ENCODE results near the gene MISFA.
"Not testable (repeated sequence)": the region's sequence is repeated elsewhere in the genome, so short reads cannot be mapped to it uniquely, and the experiment has no call there.

The MISFA gene

DNA sequence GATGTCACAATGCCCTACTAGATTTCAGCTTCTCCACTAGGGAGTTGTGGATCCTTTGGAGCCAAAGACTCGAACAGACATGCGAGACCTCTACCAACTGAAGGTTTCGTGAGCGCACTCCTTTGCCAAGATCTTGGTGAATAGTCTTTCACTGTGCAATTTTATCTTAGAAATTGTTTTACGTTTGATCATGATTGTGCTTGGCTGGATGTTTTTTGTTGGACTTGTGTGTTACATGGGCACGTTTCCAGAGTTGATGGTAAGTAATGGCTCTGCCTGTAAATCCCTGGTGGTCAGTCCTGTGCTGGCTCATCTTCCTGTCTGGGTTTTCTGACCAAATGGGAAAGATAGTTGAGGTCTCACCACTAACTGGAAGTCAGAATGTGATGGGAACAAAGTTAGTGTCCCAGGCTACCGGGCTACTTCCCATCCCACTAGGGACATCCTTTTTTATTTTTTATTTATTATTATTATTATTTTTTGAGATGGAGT, at the start of gene MISFA:
MISFA (plus strand) TSS at position 51 of the 492 bp plus-strand sequence; CDS start at position 191, 140 bp downstream.
- DNase-seq: no peak

DNA sequence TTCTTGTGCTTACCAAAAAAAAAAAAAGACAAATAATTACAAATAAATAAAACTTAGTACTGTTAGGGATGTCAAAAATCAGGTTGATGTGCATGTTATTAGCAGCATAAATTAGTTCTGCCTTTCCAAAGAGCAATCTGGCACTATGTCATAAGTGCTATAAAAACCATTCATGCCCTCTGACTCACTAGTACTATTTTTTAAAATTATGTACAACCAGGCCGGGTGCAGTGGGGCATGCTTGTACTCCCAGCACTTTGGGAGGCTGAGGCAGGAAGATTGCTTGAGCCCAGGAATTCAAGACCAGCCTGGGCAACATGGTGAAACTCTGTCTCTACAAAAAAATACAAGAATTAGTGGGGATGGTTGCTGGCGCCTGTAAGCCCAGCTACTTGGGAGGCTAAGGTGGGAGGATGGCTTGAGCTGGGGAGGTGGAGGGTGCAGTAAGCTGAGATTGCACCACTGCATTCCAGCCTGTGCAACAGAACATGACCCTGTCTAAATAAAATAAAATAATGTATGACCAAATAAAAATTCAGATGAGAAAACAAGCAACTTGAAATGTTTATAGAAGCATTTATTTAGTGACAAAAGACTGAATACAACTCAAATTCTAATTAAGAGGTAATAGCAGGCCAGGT, 36.4 kb upstream of the MISFA start:
- no peak for DNase-seq

DNA sequence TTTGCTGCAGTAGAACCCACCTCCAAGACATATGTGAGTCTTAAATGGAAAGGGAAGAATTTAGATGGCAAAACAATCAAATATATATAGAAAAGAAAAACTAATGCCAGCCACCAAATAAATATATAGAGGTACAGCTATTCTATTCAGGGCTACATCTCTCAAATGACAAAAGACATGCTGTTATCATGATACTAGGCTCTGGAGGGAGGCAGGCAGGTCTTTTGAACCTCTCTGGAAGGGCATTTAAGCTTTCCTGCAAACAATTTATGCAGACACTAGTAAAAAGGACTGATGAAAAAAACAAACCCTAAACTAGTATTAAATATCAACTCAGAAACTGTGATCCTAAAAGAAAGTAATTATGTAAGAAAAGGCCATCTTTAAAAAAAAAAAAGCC, 35.4 kb upstream of the MISFA start:
- DNase-seq: no peak

DNA sequence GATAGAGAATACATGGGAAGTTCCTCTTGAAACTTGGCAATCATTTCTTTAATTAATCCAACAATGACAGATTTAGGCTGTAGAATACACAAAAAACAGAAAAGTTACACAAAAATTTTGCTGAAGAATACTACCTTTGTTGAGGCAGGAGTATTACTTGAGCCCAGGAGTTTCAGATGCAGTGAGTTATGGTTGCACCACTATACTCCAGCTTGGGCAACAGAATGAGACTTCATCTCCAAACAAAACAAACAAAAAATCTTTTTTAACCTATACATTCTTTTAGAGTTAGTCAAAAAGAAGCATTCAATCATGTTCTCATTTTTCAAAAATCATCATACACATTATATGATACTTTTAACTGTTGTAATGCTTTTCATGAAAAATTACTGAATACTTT, 33.2 kb upstream of the MISFA start:
- DNase-seq: no peak

DNA sequence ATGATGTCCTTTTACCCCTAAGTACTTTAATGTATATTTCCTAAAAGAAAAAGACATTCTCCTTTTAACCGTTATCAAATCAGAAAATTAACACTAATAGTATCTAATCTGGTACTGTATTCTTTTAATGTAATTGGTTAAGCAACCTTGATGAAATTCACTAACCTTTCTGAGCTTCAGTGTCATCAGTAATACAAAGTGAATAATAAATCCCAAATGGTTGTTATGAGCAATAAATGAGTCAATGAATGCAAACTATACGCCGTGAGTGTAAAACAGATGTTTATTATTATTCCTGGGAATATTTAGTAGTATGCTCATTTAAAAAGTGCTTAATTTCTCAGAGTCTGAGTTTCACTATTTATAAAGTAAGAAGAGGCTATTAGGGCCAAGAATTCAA, 32.5 kb upstream of the MISFA start:
- DNase-seq: no peak

- DNase-seq: no peak
Measured at GRCh38 chr11:18575361-18575760, 24.2 kb upstream of the MISFA start.

DNA sequence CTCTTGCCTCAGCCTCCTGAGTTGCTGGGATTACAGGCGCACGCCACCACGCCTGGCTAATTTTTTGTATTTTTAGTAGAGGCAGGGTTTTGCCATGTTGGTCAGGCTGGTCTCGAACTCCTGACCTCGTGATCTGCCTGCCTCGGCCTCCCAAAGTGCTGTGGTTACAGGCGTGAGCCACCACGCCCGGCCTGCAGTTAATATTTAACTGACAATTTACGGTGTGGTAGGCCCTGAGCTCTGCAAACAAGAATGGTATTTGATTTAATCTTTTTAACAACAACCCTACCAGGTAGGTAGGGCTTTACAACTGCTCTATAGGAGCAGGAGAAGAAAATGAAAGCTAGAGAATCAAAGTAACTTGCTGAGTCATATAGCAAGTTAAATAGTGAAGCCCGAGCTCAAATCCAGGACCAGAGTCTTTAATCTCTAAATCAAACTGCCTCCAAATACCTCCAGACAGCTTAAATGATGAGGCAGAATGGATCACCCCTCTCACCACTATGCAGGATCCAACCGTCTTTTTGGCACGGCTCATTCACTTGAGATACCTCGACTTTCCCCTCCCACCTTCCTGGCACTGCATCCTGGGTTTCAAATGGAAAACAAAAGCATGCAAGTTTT, 20.5 kb upstream of the MISFA start:
- no peak for DNase-seq

- no peak for DNase-seq
Measured at GRCh38 chr11:18580113-18580766, 19.3 kb upstream of the MISFA start.

- no peak for DNase-seq
Measured at GRCh38 chr11:18581825-18582224, 17.8 kb upstream of the MISFA start.

GRCh38 chr11:18588297-18589252, 11.0 kb upstream of the MISFA start, which contains the start of gene UEVLD:
Gene UEVLD, minus strand, starts transcription at chr11:18588734. Its CDS starts 80 bp downstream, at chr11:18588654.
- peak; percentile 78 to 88 for DNase-seq

DNA sequence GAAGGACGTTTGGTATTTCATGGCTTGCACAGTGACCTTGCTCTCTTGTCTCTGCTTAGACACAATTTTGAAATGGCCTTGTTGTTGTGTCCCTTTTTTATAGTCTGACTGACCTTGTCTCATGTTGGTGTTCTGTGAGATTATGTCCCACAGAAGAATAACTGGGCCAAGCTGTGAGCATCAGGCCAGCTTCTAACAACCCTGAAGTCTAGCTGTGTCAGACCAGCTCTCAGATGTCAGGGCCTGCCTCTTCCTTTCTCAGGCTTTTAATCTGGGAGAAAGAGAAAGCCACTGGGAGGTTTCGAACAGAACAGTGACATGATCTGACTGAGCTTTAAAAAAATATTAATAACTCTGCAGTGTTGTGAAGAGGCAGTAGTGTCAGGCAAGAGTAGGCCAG, 9.0 kb upstream of the MISFA start:
- DNase-seq: no peak

- not testable (repeated sequence) for DNase-seq
Measured at GRCh38 chr11:18594088-18594487, 5.5 kb upstream of the MISFA start.

DNA sequence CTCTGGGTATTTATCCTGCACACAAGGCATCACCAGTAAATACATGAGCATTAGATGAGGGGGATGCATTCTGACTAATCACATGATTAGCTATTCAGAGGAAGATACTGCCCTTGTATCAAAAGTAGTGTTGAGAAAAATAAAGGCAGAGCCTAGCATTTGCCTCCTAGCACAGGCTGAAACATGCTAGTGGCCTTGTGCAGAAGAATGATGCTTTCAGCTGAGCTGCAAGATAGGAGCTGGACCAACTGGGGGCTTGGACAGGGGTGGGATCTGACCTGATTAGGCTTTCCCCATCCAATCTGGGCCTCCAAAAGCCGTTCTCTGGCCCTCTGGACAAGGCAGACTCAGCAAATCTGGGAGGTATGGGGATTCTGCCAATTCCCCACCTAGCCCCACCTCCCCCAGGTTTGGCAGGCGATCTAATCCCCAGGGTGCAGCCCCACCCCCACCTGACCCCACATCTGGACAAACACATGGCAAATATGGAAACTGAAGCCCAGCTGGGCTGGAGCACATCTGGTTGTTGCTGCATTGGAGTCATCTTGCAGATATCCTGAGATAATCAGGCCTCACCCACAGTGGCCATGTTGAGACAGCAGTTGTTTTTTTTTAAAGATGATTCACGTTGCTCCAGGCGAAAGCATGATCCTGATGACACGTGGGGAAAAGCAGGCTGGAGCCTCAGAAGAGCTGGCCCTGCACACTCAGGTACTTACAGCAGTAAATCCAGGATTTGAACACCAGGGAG, 4.4 kb upstream of the MISFA start:
- no peak for DNase-seq

GRCh38 chr11:18600915-18601569, 1.5 kb downstream of the MISFA start:
- DNase-seq: no peak

DNA sequence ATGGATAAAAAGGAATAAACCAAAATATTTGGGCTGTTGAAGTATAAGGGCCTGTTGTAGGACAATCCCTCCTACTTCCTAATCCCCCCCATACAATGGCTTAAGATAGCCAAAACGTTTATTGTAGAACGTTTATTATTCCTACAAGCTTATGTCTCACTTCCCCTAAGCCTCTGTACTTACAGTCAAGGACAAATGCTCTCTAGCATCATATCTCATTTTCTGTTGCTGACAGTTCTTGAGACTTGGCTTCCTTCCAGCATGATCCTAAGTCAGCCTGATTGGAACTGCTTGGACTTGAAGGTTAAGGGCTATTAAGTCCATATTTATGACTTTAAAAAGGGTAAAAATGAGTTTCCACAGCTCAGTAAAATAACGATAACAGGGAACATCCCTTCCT, 8.8 kb downstream of the MISFA start:
- DNase-seq: no peak

DNA sequence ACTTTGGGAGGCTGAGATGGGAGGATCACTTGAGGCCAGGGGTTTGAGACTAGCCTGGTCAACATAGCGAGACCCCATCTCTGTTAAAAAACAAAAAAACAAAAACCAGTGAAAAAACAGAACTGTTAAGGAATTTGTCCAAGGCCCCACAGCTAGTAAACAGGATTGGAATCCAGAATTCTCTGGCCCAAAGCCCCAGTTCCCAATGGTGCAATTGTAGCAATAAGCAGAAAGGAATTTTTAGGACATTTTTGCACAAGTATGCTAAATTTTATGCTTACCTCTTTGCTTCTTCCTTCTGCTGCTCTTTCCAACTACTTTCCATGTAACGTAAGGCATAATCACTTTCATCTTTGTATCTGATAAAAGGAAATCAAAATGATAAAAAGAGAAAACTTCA, 11.6 kb downstream of the MISFA start:
- no peak for DNase-seq

- no peak for DNase-seq
Measured at GRCh38 chr11:18612394-18612793, 12.8 kb downstream of the MISFA start.

DNA sequence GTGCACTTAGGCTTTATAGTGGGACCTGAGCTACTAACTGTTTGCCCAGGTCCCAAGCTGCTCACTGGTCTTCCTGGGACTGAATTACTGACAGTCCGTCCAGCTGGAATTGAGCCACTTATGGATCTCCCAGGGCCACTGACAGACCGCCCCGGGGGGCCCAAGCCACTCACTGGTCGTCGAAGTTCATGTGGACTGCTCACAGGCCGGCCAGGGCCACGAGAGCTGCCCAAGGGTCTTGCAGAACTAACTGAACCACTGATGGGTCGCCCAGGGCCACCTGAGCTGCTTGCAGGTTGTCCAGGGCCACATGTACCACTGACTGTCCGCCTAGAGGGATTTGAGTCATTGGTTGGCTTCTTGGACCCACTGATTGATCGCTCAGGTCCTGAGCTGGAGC, 15.1 kb downstream of the MISFA start:
- no peak for DNase-seq

- peak in 1 of 2 donors; percentile 4 for DNase-seq
Measured at GRCh38 chr11:18615628-18616392, 16.2 kb downstream of the MISFA start.

DNA sequence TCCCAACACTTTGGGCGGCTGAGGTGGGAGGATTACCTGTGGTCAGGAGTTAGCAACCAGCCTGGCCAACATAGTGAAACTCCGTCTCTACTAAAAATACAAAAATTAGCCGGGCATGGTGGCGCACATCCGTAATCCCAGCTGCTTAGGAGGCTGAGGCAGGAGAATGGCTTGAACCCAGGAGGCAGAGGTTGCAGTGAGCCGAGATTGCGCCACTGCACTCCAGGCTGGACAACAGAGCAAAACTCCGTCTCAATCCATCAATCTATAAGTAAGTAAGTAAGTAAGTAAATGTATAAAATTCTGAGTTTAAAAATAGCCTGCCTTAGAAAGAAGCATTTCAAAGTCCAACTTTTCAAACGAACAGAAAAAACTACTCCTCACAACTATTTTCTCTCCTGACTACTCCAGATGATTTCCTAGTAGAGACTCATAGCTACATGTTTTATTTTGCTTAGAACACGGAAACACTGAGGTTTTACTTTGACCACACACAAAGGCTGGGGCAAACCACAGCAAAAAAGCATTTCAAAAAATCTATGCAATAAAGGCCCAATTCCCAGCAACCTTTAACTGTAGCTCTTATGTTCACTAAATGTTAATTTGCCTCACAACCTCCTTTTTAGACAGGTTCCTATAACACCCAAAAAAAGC, 18.2 kb downstream of the MISFA start:
- no peak for DNase-seq
